HepG2 (cell line): Measurements from ENCODE around the gene MYLK. TPM values are rescaled to one million over a fixed set of nuclear protein-coding genes. Genes with fewer than 3 reads are reported as not detected.

Experiments used
- ATAC-seq: fragments of 200-7000 bp; cut with Tn5 transposase; 3 replicates; pipeline ENCODE4 v1.9.1; 2020; ENCODE audit warnings: mild to moderate bottlenecking, moderate library complexity
- BruUV-seq: library from RNA; stranded (reverse); fragments of 400-500 nt; replicated peaks from 2 replicates; lab custom pipeline; 2021; lab: Mats Ljungman, UMichigan
- CTCF ChIA-PET: fragments of 300-600 bp; formaldehyde crosslinking; extraction: SDS; loops from one replicate; lab custom pipeline; 2021; ENCODE audit warnings: low total read pairs, inconsistent platforms, low intra/inter-chr PET ratio; lab: Yijun Ruan, JAX
- POLR2A ChIA-PET: fragments of 350-600 bp; sonication (Branson Sonifier 250); formaldehyde crosslinking; loops from one replicate; lab custom pipeline; 2020; ENCODE audit warnings: antibody characterized with exemption, inconsistent platforms; lab: Yijun Ruan, JAX
- DNase-seq: peaks from one replicate; pipeline ENCODE4 v3.0.0-alpha.2; 2015; ENCODE audit warnings: low spot score
- FAIRE-seq: peaks from 3 replicates; lab custom pipeline; 2011; peaks lifted over from hg19 to GRCh38; lab: Jason Lieb, UNC
- H2AFZ ChIP-seq: one replicate; pipeline ENCODE4 v1.6.1; 2011; ENCODE audit warnings: low read length, inconsistent platforms
- H3K27ac ChIP-seq: fragments of 300-600 bp; 3 replicates; pipeline ENCODE4 v1.8.0; 2011; ENCODE audit warnings: mixed run types, mild to moderate bottlenecking, mixed read lengths, low read length, inconsistent platforms; ENCODE audit not compliant: insufficient read depth; ENCODE audit errors: extremely low read length
- H3K27me3 ChIP-seq, 2 experiments: fragments of 200-600 bp in 1 of 2; 2 replicates in 1 of 2; 3 replicates in 1 of 2; pipeline versions ENCODE4 v1.6.0 to v1.8.0; 2011; ENCODE audit warnings: low read length in 2 of 2, mild to moderate bottlenecking in 2 of 2, moderate library complexity in 2 of 2, inconsistent platforms in 1 of 2; ENCODE audit not compliant: insufficient read depth in 2 of 2, control insufficient read depth in 1 of 2
- H3K36me3 ChIP-seq, 2 experiments: fragments of 200-600 bp in 1 of 2; replicated peaks in 1 of 2; 2 replicates in 1 of 2; 3 replicates in 1 of 2; pipeline versions ENCODE4 v1.5.1 to v1.8.0; 2011; ENCODE audit warnings: low read length in 2 of 2, inconsistent platforms in 1 of 2; ENCODE audit not compliant: insufficient read depth in 2 of 2, control insufficient read depth in 1 of 2
- H3K4me1 ChIP-seq: 2 replicates; pipeline ENCODE4 v1.5.1; 2012; ENCODE audit warnings: low read length, inconsistent platforms; ENCODE audit not compliant: insufficient read depth
- H3K4me2 ChIP-seq: 2 replicates; pipeline ENCODE4 v1.6.0; 2011; ENCODE audit warnings: low read depth, low read length, inconsistent platforms
- H3K4me3 ChIP-seq, 3 experiments: fragments of 200-600 bp in 1 of 3; sonication (generic), shearing (Covaris generic) in 1 of 3; replicated peaks in 1 of 3; 2 replicates each; pipeline ENCODE4 v1.5.1; 2011 to 2016; ENCODE audit warnings: low read length in 3 of 3, inconsistent platforms in 2 of 3, low read depth in 2 of 3, mild to moderate bottlenecking in 2 of 3, control low read depth in 1 of 3, mixed read lengths in 1 of 3; ENCODE audit not compliant: insufficient read depth in 1 of 3
- H3K79me2 ChIP-seq: one replicate; pipeline ENCODE4 v1.6.1; 2011; ENCODE audit warnings: low read length, inconsistent platforms; ENCODE audit not compliant: insufficient read depth
- H3K9ac ChIP-seq: 2 replicates; pipeline ENCODE4 v1.6.0; 2011; ENCODE audit warnings: mild to moderate bottlenecking, low read depth, low read length, inconsistent platforms; ENCODE audit not compliant: insufficient read depth
- H3K9me3 ChIP-seq: 2 replicates; pipeline ENCODE4 v1.5.1; 2012; ENCODE audit warnings: mild to moderate bottlenecking, low read length
- H4K20me1 ChIP-seq: 2 replicates; pipeline ENCODE4 v1.6.0; 2011; ENCODE audit warnings: inconsistent platforms, mild to moderate bottlenecking, low read length, moderate library complexity; ENCODE audit not compliant: insufficient read depth
- DBP ChIP-seq: sonication (generic); formaldehyde crosslinking; IDR thresholded peaks from 2 replicates; pipeline ENCODE4 v1.4.0; 2020; ENCODE audit warnings: missing genetic modification reagents; ENCODE audit errors: not compliant biosample characterization
- FOSL1 ChIP-seq: sonication (generic); formaldehyde crosslinking; IDR thresholded peaks from 2 replicates; pipeline ENCODE4 v1.9.0; 2021; ENCODE audit warnings: missing genetic modification reagents, borderline replicate concordance
- GMEB1 ChIP-seq: sonication (generic); formaldehyde crosslinking; IDR thresholded peaks from 2 replicates; pipeline ENCODE4 v1.5.1; 2020; ENCODE audit warnings: missing genetic modification reagents, mild to moderate bottlenecking, borderline replicate concordance
- HIVEP1 ChIP-seq: sonication (generic); formaldehyde crosslinking; IDR thresholded peaks from 2 replicates; pipeline ENCODE4 v1.4.0; 2020; ENCODE audit warnings: mild to moderate bottlenecking, missing genetic modification reagents
- JARID2 ChIP-seq: sonication (generic); formaldehyde crosslinking; IDR thresholded peaks from 2 replicates; pipeline ENCODE4 v1.8.1; 2023; ENCODE audit warnings: missing genetic modification reagents, inconsistent platforms; ENCODE audit not compliant: insufficient replicate concordance
- JUND ChIP-seq: sonication (generic); formaldehyde crosslinking; IDR thresholded peaks from 2 replicates; pipeline ENCODE4 v1.8.0; 2022; ENCODE audit warnings: mild to moderate bottlenecking, missing genetic modification reagents
- MXD4 ChIP-seq: IDR thresholded peaks from 2 replicates; pipeline ENCODE4 v1.6.1; 2016; ENCODE audit warnings: mild to moderate bottlenecking, missing biosample characterization, missing genetic modification reagents
- NBN ChIP-seq: fragments of 450-650 bp; conservative IDR thresholded peaks from 2 replicates; pipeline ENCODE4 v1.6.1; 2017
- PAXIP1 ChIP-seq: sonication (generic); formaldehyde crosslinking; conservative IDR thresholded peaks from 2 replicates; pipeline ENCODE4 v1.4.0; 2020; ENCODE audit warnings: mild to moderate bottlenecking, missing genetic modification reagents, moderate library complexity
- STAT6 ChIP-seq: sonication (generic); formaldehyde crosslinking; IDR thresholded peaks from 2 replicates; pipeline ENCODE4 v1.4.0; 2020; ENCODE audit warnings: missing genetic modification reagents, mild to moderate bottlenecking, borderline replicate concordance
- ZFP36L2 ChIP-seq: sonication (generic); formaldehyde crosslinking; IDR thresholded peaks from 2 replicates; pipeline ENCODE4 v1.4.0; 2020; ENCODE audit warnings: missing genetic modification reagents
- ZNF282 ChIP-seq: fragments of 450-650 bp; IDR thresholded peaks from 2 replicates; pipeline ENCODE4 v1.6.1; 2018; ENCODE audit not compliant: partially characterized antibody
- in situ Hi-C: cut with HindIII; loops from 2 replicates; pipeline ENCODE4 v1.10.0; 2017; ENCODE audit warnings: low pct_unique_long_range_greater_than_20kb; ENCODE audit not compliant: extremely low pct_ligation_motif_present
- intact Hi-C: fragments of 100-400 bp; cut with micrococcal nuclease; formaldehyde crosslinking; loops from one replicate; pipeline ENCODE4 v1.10.0; 2022; ENCODE audit not compliant: unreplicated experiment
- polyA plus RNA-seq, 8 experiments: library from polyadenylated mRNA; depleted of rRNA in 3 of 8; stranded (reverse) in 7 of 8; unstranded in 1 of 8; fragments of >200 nt; fragmentation: Illumina TruSeq in 4 of 8; extraction: Trizol in 4 of 8; gene quantifications; 2 replicates each; pipeline versions ENCODE4 v1.2.1 to v1.2.3, GENCODE V29; 2011 to 2016; ENCODE audit warnings: low read depth in 4 of 8, missing spikeins in 1 of 8, mixed read lengths in 1 of 8; ENCODE audit not compliant: insufficient read depth in 1 of 8
- total RNA-seq, 5 experiments: library from RNA; depleted of rRNA; stranded (reverse); fragments of >200 nt; fragmentation: Illumina TruSeq; extraction: Trizol; gene quantifications; 2 replicates each; pipeline ENCODE4 v1.2.3, GENCODE V29; 2016; ENCODE audit warnings: low read depth in 1 of 5
- TF ChIP-seq, protein P1 (sequence below): sonication (generic); formaldehyde crosslinking; IDR thresholded peaks from 2 replicates; pipeline ENCODE4 v1.5.0; 2020; ENCODE audit warnings: missing genetic modification reagents, mild to moderate bottlenecking, borderline replicate concordance

The MYLK gene
- total and polyA plus RNA-seq, 2 of the 13 experiments (the other 11 are each of a cell fraction or from before 2014, with no cell fraction given) = 10.6 to 34.9 TPM

- H3K4me2 ChIP-seq = no peak overlapping the region
- H4K20me1 ChIP-seq = no peaks in the 10 kb centered on the region
- H2AFZ ChIP-seq = no peak overlapping the region
- no peaks in the 10 kb centered on the region for H3K4me1 ChIP-seq
- in situ Hi-C loops = no loop called here
- CTCF ChIA-PET = no interaction called here
- peaks cover 14% of the 10 kb centered on the region; the same call in 1 of the 2 replicates for H3K9me3 ChIP-seq
- H3K79me2 ChIP-seq = no peaks in the 10 kb centered on the region
- no peak for ATAC-seq
- no peak overlapping the region for H3K4me3 ChIP-seq
- H3K9ac ChIP-seq = no peak overlapping the region
- no peak for FAIRE-seq
- no TSS peak for BruUV-seq
- H3K27me3 ChIP-seq = no peaks in the 10 kb centered on the region
- POLR2A ChIA-PET = no interaction called here
- no peak for DNase-seq
- H3K27ac ChIP-seq = no peak overlapping the region
- intact Hi-C loops = no loop called here
- peaks cover 0 to 21% of the 10 kb centered on the region in 2 experiments; a peak in 2 of 5 replicates for H3K36me3 ChIP-seq
- TF ChIP-seq MXD4 (CRISPR knock-in tag) (no peak), FOSL1 (CRISPR knock-in tag) (no peak), DBP (CRISPR knock-in tag) (no peak), STAT6 (CRISPR knock-in tag) (no peak), JUND (CRISPR knock-in tag) (no peak), GMEB1 (CRISPR knock-in tag) (no peak), ZFP36L2 (no peak), NBN (no peak), JARID2 (CRISPR knock-in tag) (no peak), ZNF282 (no peak), PAXIP1 (CRISPR knock-in tag) (no peak), HIVEP1 (no peak)
- TF ChIP-seq, protein P1, sequence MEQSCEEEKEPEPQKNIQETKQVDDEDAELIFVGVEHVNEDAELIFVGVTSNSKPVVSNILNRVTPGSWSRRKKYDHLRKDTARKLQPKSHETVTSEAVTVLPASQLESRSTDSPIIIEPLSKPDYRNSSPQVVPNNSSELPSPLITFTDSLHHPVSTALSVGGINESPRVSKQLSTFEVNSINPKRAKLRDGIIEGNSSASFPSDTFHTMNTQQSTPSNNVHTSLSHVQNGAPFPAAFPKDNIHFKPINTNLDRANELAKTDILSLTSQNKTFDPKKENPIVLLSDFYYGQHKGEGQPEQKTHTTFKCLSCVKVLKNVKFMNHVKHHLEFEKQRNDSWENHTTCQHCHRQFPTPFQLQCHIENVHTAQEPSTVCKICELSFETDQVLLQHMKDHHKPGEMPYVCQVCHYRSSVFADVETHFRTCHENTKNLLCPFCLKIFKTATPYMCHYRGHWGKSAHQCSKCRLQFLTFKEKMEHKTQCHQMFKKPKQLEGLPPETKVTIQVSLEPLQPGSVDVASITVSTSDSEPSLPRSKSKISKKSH (CRISPR knock-in tag) = no peak
Observed at GRCh38 chr3:123920868-123921267, 36.7 kb upstream of the MYLK start.
